ENCODE data around the gene L3MBTL4.
A peak's percentile ranks its signal among the peaks of the same experiment; 100 is the strongest.

L3MBTL4 gene

GRCh38 chr18:6405237-6406074, 9.3 kb downstream of the L3MBTL4 start:
- no peak for TF ChIP-seq CTCF (IDR thresholded peaks at IDR 0.05)
- H3K4me3 Mint-ChIP-seq: no peak overlapping the region
- no peaks in the 10 kb centered on the region for H3K36me3 Mint-ChIP-seq (ENCODE audit: low read depth)
- no peaks in the 10 kb centered on the region for H3K9me3 Mint-ChIP-seq
- peaks cover 16% of the 10 kb centered on the region for H3K4me1 Mint-ChIP-seq
- no peak overlapping the region for H3K27ac Mint-ChIP-seq
- peaks cover 18% of the 10 kb centered on the region for H3K27me3 Mint-ChIP-seq (ENCODE audit: low read depth, poor library complexity)
- no peak for DNase-seq

- H3K4me3 Mint-ChIP-seq: no peak overlapping the region
- H3K27me3 Mint-ChIP-seq (ENCODE audit: low read depth, poor library complexity): peaks cover 16% of the 10 kb centered on the region
- H3K27ac Mint-ChIP-seq: no peak overlapping the region
These were observed 9.9 kb downstream of the L3MBTL4 start for GRCh38 chr18:6404834-6405233.

GRCh38 chr18:6401687-6402086, 13.0 kb downstream of the L3MBTL4 start:
- TF ChIP-seq CTCF (IDR thresholded peaks at IDR 0.05): peak; percentile 55
- Mint-ChIP-seq H3K27ac (no peak overlapping the region), H3K36me3 (ENCODE audit: low read depth) (no peaks in the 10 kb centered on the region), H3K27me3 (ENCODE audit: low read depth, poor library complexity) (peaks cover 10% of the 10 kb centered on the region), H3K9me3 (no peaks in the 10 kb centered on the region), H3K4me3 (no peak overlapping the region), H3K4me1 (peaks cover 10% of the 10 kb centered on the region)
- DNase-seq: peak; percentile 54

More at GRCh38 chr18:6404834-6405233, 9.9 kb downstream of the L3MBTL4 start:
- H3K9me3 Mint-ChIP-seq: no peaks in the 10 kb centered on the region
- H3K36me3 Mint-ChIP-seq (ENCODE audit: low read depth): no peaks in the 10 kb centered on the region
- peaks cover 16% of the 10 kb centered on the region for H3K4me1 Mint-ChIP-seq
- TF ChIP-seq CTCF (IDR thresholded peaks at IDR 0.05): no peak
- DNase-seq: no peak

- no peak for DNase-seq
- no peak for TF ChIP-seq CTCF (IDR thresholded peaks at IDR 0.05)
- Mint-ChIP-seq H3K27ac (no peak overlapping the region), H3K27me3 (ENCODE audit: low read depth, poor library complexity) (peaks cover 10% of the 10 kb centered on the region), H3K4me3 (no peak overlapping the region), H3K36me3 (ENCODE audit: low read depth) (no peaks in the 10 kb centered on the region), H3K9me3 (no peaks in the 10 kb centered on the region), H3K4me1 (no peaks in the 10 kb centered on the region)
These were observed 14.9 kb downstream of the L3MBTL4 start for GRCh38 chr18:6399776-6400175.

- Mint-ChIP-seq H3K9me3 (peaks cover 4% of the 10 kb centered on the region), H3K27ac (no peak overlapping the region), H3K4me3 (no peak overlapping the region), H3K27me3 (ENCODE audit: low read depth, poor library complexity) (peaks cover 18% of the 10 kb centered on the region), H3K36me3 (ENCODE audit: low read depth) (no peaks in the 10 kb centered on the region), H3K4me1 (no peaks in the 10 kb centered on the region)
- no peak for DNase-seq
- no peak for TF ChIP-seq CTCF (IDR thresholded peaks at IDR 0.05)
These were observed 16.7 kb downstream of the L3MBTL4 start for GRCh38 chr18:6397931-6398566.
